OCI-M1 (cell line): ENCODE measurements around the gene HLTF.
"Not testable (repeated sequence)": the region's sequence is repeated elsewhere in the genome, so short reads cannot be mapped to it uniquely, and the experiment has no call there.

Experiments used
- DNase-seq: peaks from one replicate; lab custom pipeline; 2025; lab: John Stamatoyannopoulos, UW

HLTF gene, protein sequence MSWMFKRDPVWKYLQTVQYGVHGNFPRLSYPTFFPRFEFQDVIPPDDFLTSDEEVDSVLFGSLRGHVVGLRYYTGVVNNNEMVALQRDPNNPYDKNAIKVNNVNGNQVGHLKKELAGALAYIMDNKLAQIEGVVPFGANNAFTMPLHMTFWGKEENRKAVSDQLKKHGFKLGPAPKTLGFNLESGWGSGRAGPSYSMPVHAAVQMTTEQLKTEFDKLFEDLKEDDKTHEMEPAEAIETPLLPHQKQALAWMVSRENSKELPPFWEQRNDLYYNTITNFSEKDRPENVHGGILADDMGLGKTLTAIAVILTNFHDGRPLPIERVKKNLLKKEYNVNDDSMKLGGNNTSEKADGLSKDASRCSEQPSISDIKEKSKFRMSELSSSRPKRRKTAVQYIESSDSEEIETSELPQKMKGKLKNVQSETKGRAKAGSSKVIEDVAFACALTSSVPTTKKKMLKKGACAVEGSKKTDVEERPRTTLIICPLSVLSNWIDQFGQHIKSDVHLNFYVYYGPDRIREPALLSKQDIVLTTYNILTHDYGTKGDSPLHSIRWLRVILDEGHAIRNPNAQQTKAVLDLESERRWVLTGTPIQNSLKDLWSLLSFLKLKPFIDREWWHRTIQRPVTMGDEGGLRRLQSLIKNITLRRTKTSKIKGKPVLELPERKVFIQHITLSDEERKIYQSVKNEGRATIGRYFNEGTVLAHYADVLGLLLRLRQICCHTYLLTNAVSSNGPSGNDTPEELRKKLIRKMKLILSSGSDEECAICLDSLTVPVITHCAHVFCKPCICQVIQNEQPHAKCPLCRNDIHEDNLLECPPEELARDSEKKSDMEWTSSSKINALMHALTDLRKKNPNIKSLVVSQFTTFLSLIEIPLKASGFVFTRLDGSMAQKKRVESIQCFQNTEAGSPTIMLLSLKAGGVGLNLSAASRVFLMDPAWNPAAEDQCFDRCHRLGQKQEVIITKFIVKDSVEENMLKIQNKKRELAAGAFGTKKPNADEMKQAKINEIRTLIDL

GRCh38 chr3:149086232-149086988 is at the start of gene HLTF:
HLTF (minus strand) TSS chr3:149086533; CDS start chr3:149086336, 197 bp downstream.
- peak; percentile 96 for DNase-seq

- no peak for DNase-seq
These were observed 48.2 kb upstream of the HLTF start for GRCh38 chr3:149134575-149134974.

GRCh38 chr3:149131589-149131988 is 45.3 kb upstream of the HLTF start:
- no peak for DNase-seq

GRCh38 chr3:149129326-149130205 is 43.2 kb upstream of the HLTF start, which contains the start of gene HPS3:
HPS3 (plus strand) TSS chr3:149129638; CDS start chr3:149129724, 86 bp downstream.
- peak; percentile 92 for DNase-seq

GRCh38 chr3:149128821-149129220 is 42.5 kb upstream of the HLTF start:
- DNase-seq: peak; percentile 33

DNA sequence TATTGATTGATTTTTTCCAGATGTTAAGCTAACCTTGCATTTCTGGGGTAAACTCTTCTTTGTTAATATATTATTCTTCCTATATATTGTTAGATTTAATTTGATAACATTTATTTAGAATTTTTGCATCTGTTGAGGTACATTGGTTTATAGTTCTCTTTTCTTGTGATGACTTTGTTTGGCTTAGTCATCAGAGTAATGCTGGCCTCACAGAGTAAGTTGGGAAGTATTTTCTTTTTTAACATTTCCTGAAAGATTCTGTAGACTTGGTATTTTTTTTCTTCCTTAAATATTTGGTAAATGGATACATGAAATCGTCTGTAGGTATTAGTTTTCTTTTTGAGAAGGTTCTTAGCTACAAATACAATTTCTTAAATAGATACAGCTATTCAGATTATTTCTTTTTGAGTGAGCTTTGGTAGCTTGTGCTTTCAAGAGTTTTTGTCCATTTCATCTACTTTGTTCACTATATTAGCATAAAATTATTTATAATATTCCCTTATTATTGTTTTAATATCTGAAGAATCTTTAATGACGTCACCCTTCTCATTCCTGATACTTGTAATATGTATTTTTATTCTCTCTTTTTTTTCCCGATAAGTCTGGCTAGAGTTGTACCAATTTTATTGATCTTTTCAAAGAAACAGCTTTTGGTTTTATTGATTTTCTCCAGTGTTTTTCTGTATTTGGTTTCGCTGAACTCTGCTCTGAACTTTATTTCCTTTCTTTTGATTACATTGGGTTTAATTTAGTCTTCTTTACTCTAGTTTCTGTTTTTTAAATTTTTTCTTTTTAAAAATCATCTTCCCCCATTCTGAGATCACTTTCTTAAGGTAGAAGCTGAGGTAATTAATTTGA is 36.6 kb upstream of the HLTF start:
- DNase-seq: no peak

DNA sequence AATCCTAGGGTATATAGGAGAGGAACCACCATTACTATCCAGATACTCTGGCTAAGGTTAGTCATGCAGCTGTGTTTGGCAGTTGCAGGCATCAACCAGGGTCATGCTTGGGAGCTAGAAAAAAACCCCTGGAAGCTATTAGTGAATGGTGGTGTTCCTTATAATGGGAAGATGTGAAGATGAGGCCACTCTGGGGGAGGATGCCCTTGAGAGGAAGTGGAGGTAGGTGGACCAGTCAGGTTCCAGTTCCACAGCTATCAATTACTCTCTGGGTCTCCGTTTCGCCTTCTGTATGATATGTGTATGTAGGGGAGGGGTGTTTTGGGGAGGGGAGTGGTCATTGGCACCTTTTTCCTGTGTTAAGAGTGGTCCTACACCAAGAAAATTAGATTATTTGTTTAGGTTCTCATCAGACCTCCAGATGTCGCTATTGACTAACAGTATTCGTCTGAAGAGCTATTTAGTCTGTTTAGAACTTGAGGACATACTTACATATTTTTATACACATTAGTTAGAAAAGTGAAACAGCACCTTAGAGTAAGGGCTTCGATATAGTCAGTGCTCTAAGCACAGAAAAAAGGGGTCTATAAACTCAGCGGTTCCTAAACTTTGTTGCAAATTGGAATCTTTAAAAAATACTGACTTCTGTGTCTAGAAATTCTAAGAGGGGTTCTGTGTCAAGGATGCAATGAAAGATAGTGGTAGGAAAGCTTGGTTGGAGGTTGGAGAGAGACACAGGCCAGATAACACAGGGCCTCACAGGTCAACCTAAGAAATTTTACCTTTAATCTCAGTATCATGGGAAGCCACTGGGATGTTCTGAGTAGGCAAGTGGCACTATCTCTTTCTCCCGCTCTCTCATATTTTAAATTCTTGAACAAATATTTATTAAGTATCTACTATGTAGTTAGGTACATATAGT is 34.0 kb upstream of the HLTF start:
- DNase-seq: peak; percentile 70

GRCh38 chr3:149119466-149119865 is 33.1 kb upstream of the HLTF start:
- DNase-seq: no peak

GRCh38 chr3:149118724-149119123 is 32.4 kb upstream of the HLTF start:
- no peak for DNase-seq

- DNase-seq: no peak
These were observed 28.8 kb upstream of the HLTF start for GRCh38 chr3:149115114-149115513.

- no peak for DNase-seq
These were observed 28.1 kb upstream of the HLTF start for GRCh38 chr3:149114458-149114857.

- no peak for DNase-seq
These were observed 18.2 kb upstream of the HLTF start for GRCh38 chr3:149104484-149104883.

- no peak for DNase-seq
These were observed 15.3 kb upstream of the HLTF start for GRCh38 chr3:149101641-149102040.

DNA sequence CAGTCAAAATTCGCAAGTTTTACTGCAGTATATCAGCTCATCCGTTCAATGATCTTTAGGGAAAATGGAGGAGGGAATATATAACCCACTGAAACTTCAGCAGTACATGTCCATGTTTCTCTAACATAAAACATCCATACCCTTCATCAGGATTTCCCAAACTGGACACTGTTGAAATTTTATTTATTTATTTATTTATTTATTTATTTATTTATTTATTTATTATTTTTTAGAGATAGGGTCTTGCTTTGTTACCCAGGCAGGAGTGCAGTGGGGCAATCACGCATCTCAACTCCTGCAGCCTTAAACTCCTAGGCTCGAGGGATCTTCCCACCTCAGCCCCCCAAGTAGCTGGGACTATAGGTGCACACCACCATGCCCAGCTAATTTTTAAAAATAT is 14.8 kb upstream of the HLTF start:
- no peak for DNase-seq

- DNase-seq: not testable (repeated sequence)
These were observed 11.7 kb upstream of the HLTF start for GRCh38 chr3:149097987-149098386.

GRCh38 chr3:149095487-149095886 is 9.2 kb upstream of the HLTF start:
- peak; percentile 7 for DNase-seq

GRCh38 chr3:149091983-149092382 is 5.7 kb upstream of the HLTF start:
- no peak for DNase-seq

DNA sequence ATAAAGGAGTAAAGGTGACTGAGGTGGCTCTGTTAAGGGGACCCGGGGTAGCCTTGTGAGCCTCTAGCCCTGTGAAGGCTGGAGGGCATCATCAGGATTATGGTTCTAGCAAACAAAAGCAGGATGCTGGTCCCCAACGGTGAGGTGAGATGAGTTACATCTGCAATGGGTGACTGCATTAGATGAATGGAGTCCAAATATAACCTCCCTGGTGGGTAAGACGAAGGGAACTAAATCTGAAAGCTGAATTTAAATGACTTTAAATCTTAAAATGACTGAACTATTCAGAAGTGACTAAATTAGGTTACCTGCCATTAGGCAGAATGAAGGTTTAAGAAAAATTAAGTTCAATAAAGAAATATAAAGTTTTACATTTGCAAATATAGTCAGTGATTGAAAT is 4.6 kb upstream of the HLTF start:
- DNase-seq: no peak

DNA sequence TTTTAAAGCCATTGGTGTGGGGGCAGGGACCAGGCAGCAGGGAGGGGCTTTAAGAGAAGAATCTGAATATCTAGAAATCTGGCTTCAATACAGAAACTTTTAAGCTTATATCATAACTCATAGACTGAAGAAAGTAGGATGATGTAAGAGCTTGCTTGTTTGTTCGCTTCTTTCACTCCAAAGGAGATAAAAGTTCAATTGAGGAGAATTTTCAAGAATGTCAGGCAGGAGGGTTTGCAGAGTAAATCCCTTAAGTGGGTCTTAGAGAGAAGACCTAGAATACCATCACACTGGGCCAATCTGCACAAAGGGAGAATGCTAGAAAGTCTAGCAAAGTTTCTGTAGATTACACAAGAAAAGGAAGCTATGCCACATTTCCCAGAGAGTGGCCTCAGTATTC is 4.1 kb upstream of the HLTF start:
- no peak for DNase-seq
